ENCODE results near the gene TACSTD2. TPM values are rescaled to one million over a fixed set of nuclear protein-coding genes. Genes with fewer than 3 reads are reported as not detected.

The TACSTD2 gene
- total and polyA plus RNA-seq, 2 of the 13 experiments (the other 11 are each of a cell fraction or from before 2014, with no cell fraction given), result not detected

DNA sequence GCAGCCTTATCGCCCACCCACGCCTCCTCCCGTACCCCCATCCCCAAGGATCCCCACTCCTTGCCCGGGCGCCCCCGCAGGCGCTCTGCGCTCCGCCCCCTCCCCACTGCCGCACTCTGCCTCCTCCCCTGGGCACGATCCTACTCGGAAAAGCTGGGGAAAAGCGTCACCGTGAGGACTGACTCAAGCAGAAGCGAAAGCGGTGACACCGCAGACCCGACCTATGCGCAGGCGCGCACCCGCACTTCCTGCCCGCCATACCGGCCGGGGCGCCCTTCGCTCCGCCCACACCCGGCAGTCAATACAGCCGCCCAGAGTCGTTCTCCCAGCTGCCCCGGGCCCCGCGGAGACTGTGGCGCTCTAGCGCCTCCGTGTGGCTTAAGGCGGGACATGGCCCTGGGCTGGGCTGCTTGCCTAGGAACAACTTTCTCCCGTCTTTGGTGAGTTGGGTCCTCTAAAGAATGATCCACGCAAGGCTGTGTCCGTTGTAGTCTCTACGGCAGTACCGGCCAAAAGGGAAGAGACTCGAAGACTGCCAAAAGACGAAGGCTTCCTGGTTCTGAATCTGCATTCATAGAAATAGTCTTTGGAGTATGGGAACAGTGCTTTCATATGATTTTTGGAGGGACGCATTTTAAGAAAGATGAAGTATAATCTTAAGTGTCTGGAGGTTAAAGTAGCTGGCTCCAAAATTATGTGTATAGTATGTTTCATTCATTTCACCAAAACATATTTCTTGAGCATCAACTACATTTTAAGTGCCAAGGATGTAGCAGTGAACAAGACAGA is 30.3 kb downstream of the TACSTD2 start, which contains the start of gene OMA1 (continued):
- TF ChIP-seq ZFP90 (CRISPR knock-in tag; IDR thresholded peaks at IDR 0.05; ENCODE audit: borderline replicate concordance) (0 out of 2 replicates have a peak, but pooled peaks have one; percentile 71), ARNT2 (CRISPR knock-in tag; IDR thresholded peaks at IDR 0.05; ENCODE audit: low read depth) (peak; percentile 47), XRCC5 (optimal IDR thresholded peaks at IDR 0.05; ENCODE audit: low read length) (peak; percentile 85), MIER3 (CRISPR knock-in tag; IDR thresholded peaks at IDR 0.05; ENCODE audit: borderline replicate concordance) (peak; percentile 38; the same call in 1 of the 2 replicates), TARDBP (CRISPR knock-in tag; IDR thresholded peaks at IDR 0.05) (no peak), IRF2 (CRISPR knock-in tag; IDR thresholded peaks at IDR 0.05) (peak; percentile 93), ZNF567 (CRISPR knock-in tag; IDR thresholded peaks at IDR 0.05; ENCODE audit: borderline replicate concordance) (peak; percentile 64; the same call in 1 of the 2 replicates), ZMAT3 (CRISPR knock-in tag; conservative IDR thresholded peaks at IDR 0.05) (peak; percentile 54; the same call in 1 of the 2 replicates), ARHGAP35 (CRISPR knock-in tag; IDR thresholded peaks at IDR 0.05; ENCODE audit: borderline replicate concordance) (0 out of 2 replicates have a peak, but pooled peaks have one; percentile 50), GATAD1 (CRISPR knock-in tag; IDR thresholded peaks at IDR 0.05) (peak; percentile 74), ZNF160 (CRISPR knock-in tag; IDR thresholded peaks at IDR 0.05) (peak; percentile 81; the same call in 1 of the 2 replicates), POGZ (CRISPR knock-in tag; IDR thresholded peaks at IDR 0.05) (peak; percentile 97), ZBTB7B (CRISPR knock-in tag; IDR thresholded peaks at IDR 0.05) (0 out of 2 replicates have a peak, but pooled peaks have one; percentile 3), MAF1 (CRISPR knock-in tag; IDR thresholded peaks at IDR 0.05; ENCODE audit: borderline replicate concordance) (0 out of 2 replicates have a peak, but pooled peaks have one; percentile 35), ATAD3A (CRISPR knock-in tag; IDR thresholded peaks at IDR 0.05) (no peak)
- TF ChIP-seq, protein P1, sequence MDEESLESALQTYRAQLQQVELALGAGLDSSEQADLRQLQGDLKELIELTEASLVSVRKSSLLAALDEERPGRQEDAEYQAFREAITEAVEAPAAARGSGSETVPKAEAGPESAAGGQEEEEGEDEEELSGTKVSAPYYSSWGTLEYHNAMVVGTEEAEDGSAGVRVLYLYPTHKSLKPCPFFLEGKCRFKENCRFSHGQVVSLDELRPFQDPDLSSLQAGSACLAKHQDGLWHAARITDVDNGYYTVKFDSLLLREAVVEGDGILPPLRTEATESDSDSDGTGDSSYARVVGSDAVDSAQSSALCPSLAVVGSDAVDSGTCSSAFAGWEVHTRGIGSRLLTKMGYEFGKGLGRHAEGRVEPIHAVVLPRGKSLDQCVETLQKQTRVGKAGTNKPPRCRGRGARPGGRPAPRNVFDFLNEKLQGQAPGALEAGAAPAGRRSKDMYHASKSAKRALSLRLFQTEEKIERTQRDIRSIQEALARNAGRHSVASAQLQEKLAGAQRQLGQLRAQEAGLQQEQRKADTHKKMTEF (CRISPR knock-in tag; IDR thresholded peaks at IDR 0.05), result peak; percentile 60; the same call in 1 of the 2 replicates
- TF ChIP-seq, protein P2, sequence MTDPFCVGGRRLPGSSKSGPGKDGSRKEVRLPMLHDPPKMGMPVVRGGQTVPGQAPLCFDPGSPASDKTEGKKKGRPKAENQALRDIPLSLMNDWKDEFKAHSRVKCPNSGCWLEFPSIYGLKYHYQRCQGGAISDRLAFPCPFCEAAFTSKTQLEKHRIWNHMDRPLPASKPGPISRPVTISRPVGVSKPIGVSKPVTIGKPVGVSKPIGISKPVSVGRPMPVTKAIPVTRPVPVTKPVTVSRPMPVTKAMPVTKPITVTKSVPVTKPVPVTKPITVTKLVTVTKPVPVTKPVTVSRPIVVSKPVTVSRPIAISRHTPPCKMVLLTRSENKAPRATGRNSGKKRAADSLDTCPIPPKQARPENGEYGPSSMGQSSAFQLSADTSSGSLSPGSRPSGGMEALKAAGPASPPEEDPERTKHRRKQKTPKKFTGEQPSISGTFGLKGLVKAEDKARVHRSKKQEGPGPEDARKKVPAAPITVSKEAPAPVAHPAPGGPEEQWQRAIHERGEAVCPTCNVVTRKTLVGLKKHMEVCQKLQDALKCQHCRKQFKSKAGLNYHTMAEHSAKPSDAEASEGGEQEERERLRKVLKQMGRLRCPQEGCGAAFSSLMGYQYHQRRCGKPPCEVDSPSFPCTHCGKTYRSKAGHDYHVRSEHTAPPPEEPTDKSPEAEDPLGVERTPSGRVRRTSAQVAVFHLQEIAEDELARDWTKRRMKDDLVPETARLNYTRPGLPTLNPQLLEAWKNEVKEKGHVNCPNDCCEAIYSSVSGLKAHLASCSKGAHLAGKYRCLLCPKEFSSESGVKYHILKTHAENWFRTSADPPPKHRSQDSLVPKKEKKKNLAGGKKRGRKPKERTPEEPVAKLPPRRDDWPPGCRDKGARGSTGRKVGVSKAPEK (CRISPR knock-in tag; IDR thresholded peaks at IDR 0.05; ENCODE audit: borderline replicate concordance), result no peak
- TF ChIP-seq, protein P3, sequence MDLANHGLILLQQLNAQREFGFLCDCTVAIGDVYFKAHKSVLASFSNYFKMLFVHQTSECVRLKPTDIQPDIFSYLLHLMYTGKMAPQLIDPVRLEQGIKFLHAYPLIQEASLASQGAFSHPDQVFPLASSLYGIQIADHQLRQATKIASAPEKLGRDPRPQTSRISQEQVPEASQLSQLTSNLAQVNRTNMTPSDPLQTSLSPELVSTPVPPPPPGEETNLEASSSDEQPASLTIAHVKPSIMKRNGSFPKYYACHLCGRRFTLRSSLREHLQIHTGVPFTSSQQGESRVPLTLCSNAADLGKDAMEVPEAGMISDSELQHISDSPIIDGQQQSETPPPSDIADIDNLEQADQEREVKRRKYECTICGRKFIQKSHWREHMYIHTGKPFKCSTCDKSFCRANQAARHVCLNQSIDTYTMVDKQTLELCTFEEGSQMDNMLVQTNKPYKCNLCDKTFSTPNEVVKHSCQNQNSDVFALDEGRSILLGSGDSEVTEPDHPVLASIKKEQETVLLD (CRISPR knock-in tag; IDR thresholded peaks at IDR 0.05; ENCODE audit: low read depth), result 0 out of 2 replicates have a peak, but pooled peaks have one; percentile 57
- TF ChIP-seq, protein P4, sequence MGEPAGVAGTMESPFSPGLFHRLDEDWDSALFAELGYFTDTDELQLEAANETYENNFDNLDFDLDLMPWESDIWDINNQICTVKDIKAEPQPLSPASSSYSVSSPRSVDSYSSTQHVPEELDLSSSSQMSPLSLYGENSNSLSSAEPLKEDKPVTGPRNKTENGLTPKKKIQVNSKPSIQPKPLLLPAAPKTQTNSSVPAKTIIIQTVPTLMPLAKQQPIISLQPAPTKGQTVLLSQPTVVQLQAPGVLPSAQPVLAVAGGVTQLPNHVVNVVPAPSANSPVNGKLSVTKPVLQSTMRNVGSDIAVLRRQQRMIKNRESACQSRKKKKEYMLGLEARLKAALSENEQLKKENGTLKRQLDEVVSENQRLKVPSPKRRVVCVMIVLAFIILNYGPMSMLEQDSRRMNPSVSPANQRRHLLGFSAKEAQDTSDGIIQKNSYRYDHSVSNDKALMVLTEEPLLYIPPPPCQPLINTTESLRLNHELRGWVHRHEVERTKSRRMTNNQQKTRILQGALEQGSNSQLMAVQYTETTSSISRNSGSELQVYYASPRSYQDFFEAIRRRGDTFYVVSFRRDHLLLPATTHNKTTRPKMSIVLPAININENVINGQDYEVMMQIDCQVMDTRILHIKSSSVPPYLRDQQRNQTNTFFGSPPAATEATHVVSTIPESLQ (CRISPR knock-in tag; conservative IDR thresholded peaks at IDR 0.05), result no peak

All from HepG2 (cell line).